Bronchial epithelial cell (primary cell): Measurements from ENCODE around the gene BCL7A. TPM values are rescaled to one million over a fixed set of nuclear protein-coding genes. Genes with fewer than 3 reads are reported as not detected.
"Not testable (repeated sequence)": the region's sequence is repeated elsewhere in the genome, so short reads cannot be mapped to it uniquely, and the experiment has no call there.

ENCODE experiments used
- DNase-seq: peaks from one replicate; pipeline ENCODE4 v3.0.0-alpha.2; 2010; ENCODE audit warnings: low read depth
- FAIRE-seq: peaks from 2 replicates; lab custom pipeline; 2011; peaks lifted over from hg19 to GRCh38; lab: Jason Lieb, UNC
- H3K27me3 ChIP-seq: 2 replicates; pipeline ENCODE4 v1.5.1; 2011; ENCODE audit warnings: low read length; ENCODE audit not compliant: control insufficient read depth, insufficient read depth
- H3K36me3 ChIP-seq: 2 replicates; pipeline ENCODE4 v1.5.1; 2011; ENCODE audit warnings: low read length; ENCODE audit not compliant: control insufficient read depth, insufficient read depth
- H3K4me3 ChIP-seq: 2 replicates; pipeline ENCODE4 v1.5.1; 2011; ENCODE audit warnings: mild to moderate bottlenecking, low read depth, low read length, control low read depth
- total RNA-seq: library from RNA; depleted of rRNA; stranded (reverse); fragments of >200 nt; gene quantifications from 2 replicates; pipeline ENCODE4 v1.2.1, GENCODE V29; 2014
- TF ChIP-seq, protein P1 (sequence below): IDR thresholded peaks from 2 replicates; pipeline ENCODE4 v1.5.1; 2011; ENCODE audit warnings: mild to moderate bottlenecking, moderate library complexity, low read length, control low read depth, inconsistent platforms; ENCODE audit not compliant: insufficient read depth, severe bottlenecking

Gene BCL7A
- total RNA-seq, 1 donor from 2014 or later, result 17.1 TPM

GRCh38 chr12:122099280-122099749 lies 77.6 kb downstream of the BCL7A start:
- TF ChIP-seq, protein P1, sequence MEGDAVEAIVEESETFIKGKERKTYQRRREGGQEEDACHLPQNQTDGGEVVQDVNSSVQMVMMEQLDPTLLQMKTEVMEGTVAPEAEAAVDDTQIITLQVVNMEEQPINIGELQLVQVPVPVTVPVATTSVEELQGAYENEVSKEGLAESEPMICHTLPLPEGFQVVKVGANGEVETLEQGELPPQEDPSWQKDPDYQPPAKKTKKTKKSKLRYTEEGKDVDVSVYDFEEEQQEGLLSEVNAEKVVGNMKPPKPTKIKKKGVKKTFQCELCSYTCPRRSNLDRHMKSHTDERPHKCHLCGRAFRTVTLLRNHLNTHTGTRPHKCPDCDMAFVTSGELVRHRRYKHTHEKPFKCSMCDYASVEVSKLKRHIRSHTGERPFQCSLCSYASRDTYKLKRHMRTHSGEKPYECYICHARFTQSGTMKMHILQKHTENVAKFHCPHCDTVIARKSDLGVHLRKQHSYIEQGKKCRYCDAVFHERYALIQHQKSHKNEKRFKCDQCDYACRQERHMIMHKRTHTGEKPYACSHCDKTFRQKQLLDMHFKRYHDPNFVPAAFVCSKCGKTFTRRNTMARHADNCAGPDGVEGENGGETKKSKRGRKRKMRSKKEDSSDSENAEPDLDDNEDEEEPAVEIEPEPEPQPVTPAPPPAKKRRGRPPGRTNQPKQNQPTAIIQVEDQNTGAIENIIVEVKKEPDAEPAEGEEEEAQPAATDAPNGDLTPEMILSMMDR, result no peak
- Histone ChIP-seq H3K27me3 (no peaks in the 10 kb centered on the region), H3K36me3 (no peaks in the 10 kb centered on the region), H3K4me3 (no peak overlapping the region)
- no peak for FAIRE-seq
- no peak for DNase-seq

DNA sequence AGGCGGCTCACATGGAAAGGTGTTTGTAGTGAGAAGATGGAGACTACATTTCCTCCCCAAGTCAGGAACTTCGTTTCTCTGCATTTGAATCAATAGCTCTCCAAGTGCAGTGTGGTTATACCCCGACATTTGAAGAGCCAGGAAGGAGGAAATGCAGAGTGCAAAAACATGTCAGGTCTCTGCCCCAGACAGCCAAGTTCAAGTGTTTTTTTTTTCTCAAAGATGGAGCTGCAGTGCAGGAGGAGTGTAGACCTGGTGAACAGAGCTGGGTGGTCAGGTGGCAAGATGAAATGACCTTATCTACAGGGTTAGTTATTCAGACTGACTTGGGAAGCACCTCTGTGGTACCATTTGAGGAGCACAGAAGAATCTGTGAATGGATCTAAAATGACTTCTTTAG lies 78.2 kb downstream of the BCL7A start:
- no peak for FAIRE-seq
- TF ChIP-seq, protein P1, result no peak
- Histone ChIP-seq H3K4me3 (no peak overlapping the region), H3K36me3 (no peaks in the 10 kb centered on the region), H3K27me3 (no peaks in the 10 kb centered on the region)
- no peak for DNase-seq

- H3K36me3 ChIP-seq, result no peaks in the 10 kb centered on the region
- TF ChIP-seq, protein P1, result no peak
- DNase-seq (no peak), FAIRE-seq (no peak)
- H3K27me3 ChIP-seq, result no peaks in the 10 kb centered on the region
- H3K4me3 ChIP-seq, result no peak overlapping the region
These were observed 78.9 kb downstream of the BCL7A start for GRCh38 chr12:122100568-122100967.

GRCh38 chr12:122102331-122102730 lies 80.6 kb downstream of the BCL7A start:
- FAIRE-seq (no peak), DNase-seq (no peak)
- Histone ChIP-seq H3K4me3 (no peak overlapping the region), H3K36me3 (no peaks in the 10 kb centered on the region), H3K27me3 (no peaks in the 10 kb centered on the region)
- TF ChIP-seq, protein P1, result no peak

DNA sequence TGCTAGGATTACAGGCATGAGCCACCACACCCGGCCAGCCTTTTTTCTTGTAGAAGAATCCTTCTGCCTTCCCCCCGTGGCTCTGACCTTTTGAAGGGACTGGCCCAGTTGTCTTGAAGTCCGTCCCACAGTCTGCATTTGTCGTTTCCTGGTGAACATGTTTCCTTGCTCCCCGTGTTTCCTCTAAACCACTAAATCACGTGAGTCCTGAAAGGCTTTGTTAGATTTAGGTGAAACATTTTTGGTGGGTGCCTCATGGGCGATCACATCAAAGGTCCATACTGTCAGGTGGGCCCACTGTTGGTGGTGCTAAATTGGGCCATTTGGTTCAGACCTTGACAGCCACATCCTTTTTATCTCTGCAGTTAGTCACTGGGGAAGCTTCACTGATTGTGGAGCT lies 83.2 kb downstream of the BCL7A start:
- FAIRE-seq (no peak), DNase-seq (no peak)
- H3K36me3 ChIP-seq, result no peaks in the 10 kb centered on the region
- no peak overlapping the region for H3K4me3 ChIP-seq
- TF ChIP-seq, protein P1, result no peak
- H3K27me3 ChIP-seq, result no peaks in the 10 kb centered on the region

DNA sequence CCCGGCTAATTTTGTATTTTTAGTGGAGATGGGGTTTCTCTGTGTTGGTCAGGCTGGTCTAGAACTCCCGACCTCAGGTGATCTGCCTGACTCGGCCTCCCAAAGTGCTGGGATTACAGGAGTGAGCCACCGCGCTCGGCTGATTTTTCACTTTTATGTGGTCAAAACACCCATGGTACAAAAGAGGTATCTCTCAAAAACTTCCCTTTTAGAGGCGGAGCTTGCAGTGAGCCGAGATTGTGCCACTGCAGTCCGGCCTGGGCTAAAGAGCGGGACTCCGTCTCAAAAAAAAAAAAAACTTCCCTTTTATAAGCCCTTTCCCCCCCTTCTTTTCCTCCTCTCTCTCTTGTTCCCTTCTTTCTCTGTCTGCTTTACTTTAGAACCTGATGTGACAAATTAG lies 83.8 kb downstream of the BCL7A start:
- not testable (repeated sequence) for H3K4me3 ChIP-seq, H3K36me3 ChIP-seq, DNase-seq, FAIRE-seq, H3K27me3 ChIP-seq
